HCT116 (cell line): ENCODE results near the gene HFE. TPM values are rescaled to one million over a fixed set of nuclear protein-coding genes. Genes with fewer than 3 reads are reported as not detected.

Experiments used
- ATAC-seq: fragments of 200-7000 bp; cut with Tn5 transposase; 2 replicates; pipeline ENCODE4 v1.9.1; 2020; ENCODE audit warnings: mild to moderate bottlenecking, moderate library complexity
- Bru-seq: library from RNA; stranded (reverse); fragments of 400-500 nt; gene quantifications from one replicate; lab custom pipeline; 2021; lab: Mats Ljungman, UMichigan
- BruChase-seq, 2 experiments: library from RNA; stranded (reverse); fragments of 400-500 nt; gene quantifications; one replicate each; lab custom pipeline; 2021; lab: Mats Ljungman, UMichigan
- BruUV-seq: library from RNA; stranded (reverse); fragments of 400-500 nt; replicated peaks from 2 replicates; lab custom pipeline; 2021; lab: Mats Ljungman, UMichigan
- CTCF ChIA-PET: fragments of 300-600 bp; sonication (Branson Sonifier 250); formaldehyde crosslinking; loops from one replicate; lab custom pipeline; 2021; ENCODE audit warnings: antibody characterized with exemption; lab: Charles Lee
- POLR2A ChIA-PET: fragments of 300-600, 350-600 bp; sonication (Branson Sonifier 250); formaldehyde crosslinking; loops from one replicate; lab custom pipeline; 2021; ENCODE audit warnings: antibody characterized with exemption; lab: Charles Lee
- RAD21 ChIA-PET, 2 experiments: fragments of 300-600 bp; sonication (Branson Sonifier 250); formaldehyde crosslinking; loops; one replicate each; lab custom pipeline; 2023; ENCODE audit warnings: low total read pairs in 2 of 2; ENCODE audit not compliant: uncharacterized antibody in 2 of 2, unreplicated experiment in 2 of 2, low non-redundant PET in 1 of 2; lab: Charles Lee
- DNase-seq: peaks from one replicate; pipeline ENCODE4 v3.0.0-alpha.2; 2010; ENCODE audit warnings: low read depth, low spot score
- H2AFZ ChIP-seq: fragments of 200-600 bp; shearing (Covaris generic), sonication (generic); 2 replicates; pipeline ENCODE4 v1.6.1; 2017; ENCODE audit warnings: low read depth, mixed run types, mixed read lengths, antibody characterized with exemption, low read length; ENCODE audit not compliant: poor library complexity, severe bottlenecking
- H3K27ac ChIP-seq: 2 replicates; pipeline ENCODE4 v1.5.1; 2012; ENCODE audit warnings: low read depth, low read length
- H3K27me3 ChIP-seq: fragments of 200-600 bp; sonication (generic); 2 replicates; pipeline ENCODE4 v1.6.1; 2016; ENCODE audit warnings: mixed run types, low read length, mixed read lengths; ENCODE audit not compliant: insufficient read depth
- H3K36me3 ChIP-seq, 2 experiments: fragments of 200-500 bp in 1 of 2; fragments of 200-600 bp in 1 of 2; sonication (Bioruptor generic) in 1 of 2; sonication (generic) in 1 of 2; 2 replicates each; pipeline versions ENCODE4 v1.5.1 to v1.6.1; 2014 to 2016; ENCODE audit warnings: low read length in 2 of 2, inconsistent platforms in 1 of 2, mixed read lengths in 1 of 2, mixed run types in 1 of 2; ENCODE audit not compliant: insufficient read depth in 2 of 2, control insufficient read depth in 1 of 2
- H3K4me1 ChIP-seq, 2 experiments: fragments of 200-600 bp in 1 of 2; sonication (generic) in 1 of 2; 2 replicates each; pipeline versions ENCODE4 v1.5.1 to v1.6.1; 2012 to 2017; ENCODE audit warnings: low read length in 2 of 2, inconsistent platforms in 1 of 2, mild to moderate bottlenecking in 1 of 2, mixed read lengths in 1 of 2, mixed run types in 1 of 2, moderate library complexity in 1 of 2; ENCODE audit not compliant: insufficient read depth in 2 of 2, control insufficient read depth in 1 of 2
- H3K4me2 ChIP-seq: fragments of 200-600 bp; sonication (generic); 2 replicates; pipeline ENCODE4 v1.6.1; 2017; ENCODE audit warnings: mixed run types, low read length, mixed read lengths
- H3K4me3 ChIP-seq, 2 experiments: fragments of 200-600 bp in 1 of 2; sonication (generic) in 1 of 2; replicated peaks in 1 of 2; 2 replicates each; pipeline ENCODE4 v1.5.1; 2011 to 2016; ENCODE audit warnings: low read length in 2 of 2, control low read depth in 1 of 2, low read depth in 1 of 2, mild to moderate bottlenecking in 1 of 2, mixed read lengths in 1 of 2, mixed run types in 1 of 2
- H3K79me2 ChIP-seq: fragments of 200-600 bp; sonication (generic); 2 replicates; pipeline ENCODE4 v1.6.1; 2017; ENCODE audit warnings: mild to moderate bottlenecking, mixed run types, low read length, moderate library complexity, mixed read lengths; ENCODE audit not compliant: insufficient read depth
- H3K9ac ChIP-seq: fragments of 200-600 bp; sonication (generic); 2 replicates; pipeline ENCODE4 v1.6.1; 2016; ENCODE audit warnings: low read length, mixed read lengths
- H3K9me2 ChIP-seq: fragments of 200-600 bp; sonication (generic), shearing (Covaris generic); 2 replicates; pipeline ENCODE4 v1.6.1; 2017; ENCODE audit warnings: mixed run types, mild to moderate bottlenecking, moderate library complexity; ENCODE audit not compliant: insufficient read depth
- H3K9me3 ChIP-seq, 2 experiments: fragments of 200-500 bp in 1 of 2; fragments of 200-600 bp in 1 of 2; sonication (Bioruptor generic) in 1 of 2; sonication (generic) in 1 of 2; 2 replicates each; pipeline ENCODE4 v1.6.1; 2014 to 2017; ENCODE audit warnings: low read length in 2 of 2, mixed read lengths in 2 of 2, inconsistent platforms in 1 of 2, low read depth in 1 of 2, mild to moderate bottlenecking in 1 of 2, mixed run types in 1 of 2, moderate library complexity in 1 of 2; ENCODE audit not compliant: control insufficient read depth in 1 of 2, insufficient read depth in 1 of 2
- H4K20me1 ChIP-seq: fragments of 200-600 bp; sonication (generic), shearing (Covaris generic); 2 replicates; pipeline ENCODE4 v1.6.1; 2017; ENCODE audit warnings: mixed run types, mild to moderate bottlenecking, moderate library complexity; ENCODE audit not compliant: insufficient read depth
- CBX3 ChIP-seq: IDR thresholded peaks from 2 replicates; pipeline ENCODE4 v1.6.1; 2012; ENCODE audit warnings: low read depth
- ELF1 ChIP-seq: IDR thresholded peaks from 2 replicates; pipeline ENCODE4 v1.6.1; 2012; ENCODE audit warnings: low read depth, borderline replicate concordance
- EZH2 ChIP-seq: fragments of 200-600 bp; sonication (generic); IDR thresholded peaks from 2 replicates; pipeline ENCODE4 v1.6.1; 2017; ENCODE audit warnings: antibody characterized with exemption, mixed run types
- EZH2phosphoT487 ChIP-seq: fragments of 200-600 bp; IDR thresholded peaks from 2 replicates; pipeline ENCODE4 v1.6.1; 2018; ENCODE audit warnings: antibody characterized with exemption, borderline replicate concordance
- FOSL1 ChIP-seq: IDR thresholded peaks from 2 replicates; pipeline ENCODE4 v1.6.1; 2012; ENCODE audit warnings: low read depth
- JUND ChIP-seq: IDR thresholded peaks from 2 replicates; pipeline ENCODE4 v1.6.1; 2012
- POLR2A ChIP-seq: IDR thresholded peaks from 2 replicates; pipeline ENCODE4 v1.7.0; 2011; ENCODE audit warnings: borderline replicate concordance; ENCODE audit not compliant: insufficient read depth, insufficient read length; ENCODE audit errors: extremely low read depth
- POLR2AphosphoS5 ChIP-seq: IDR thresholded peaks from 2 replicates; pipeline ENCODE4 v1.6.1; 2011; ENCODE audit warnings: mild to moderate bottlenecking, low read depth, low read length, moderate library complexity
- RAD21 ChIP-seq: IDR thresholded peaks from 2 replicates; pipeline ENCODE4 v1.6.1; 2012; ENCODE audit warnings: low read depth, mild to moderate bottlenecking
- SP1 ChIP-seq: IDR thresholded peaks from 2 replicates; pipeline ENCODE4 v1.6.1; 2012; ENCODE audit warnings: low read depth
- TCF7L2 ChIP-seq: IDR thresholded peaks from 2 replicates; pipeline ENCODE4 v1.7.0; 2011; ENCODE audit warnings: borderline replicate concordance, inconsistent platforms; ENCODE audit not compliant: insufficient read depth, insufficient read length; ENCODE audit errors: extremely low read depth
- ZFX ChIP-seq: fragments of 450-650 bp; IDR thresholded peaks from 2 replicates; pipeline ENCODE4 v1.6.1; 2017
- intact Hi-C: fragments of 100-400 bp; cut with micrococcal nuclease; formaldehyde crosslinking; loops from 2 replicates; pipeline ENCODE4 v1.10.0; 2022
- long read RNA-seq: library from polyadenylated mRNA; unstranded; transcript quantifications from one replicate; pipeline ENCODE4 v2.0.0, GENCODE V29; 2021; ENCODE audit not compliant: unreplicated experiment
- polyA plus RNA-seq: library from polyadenylated mRNA; unstranded; fragments of >200 nt; gene quantifications from 2 replicates; pipeline ENCODE4 v1.2.1, GENCODE V29; 2012; ENCODE audit warnings: missing spikeins
- total RNA-seq: library from RNA; stranded (reverse); gene quantifications from one replicate; pipeline ENCODE4 v1.2.1, GENCODE V29; 2021; ENCODE audit not compliant: unreplicated experiment
- TF ChIP-seq, protein P1 (sequence below): IDR thresholded peaks from 2 replicates; pipeline ENCODE4 v1.6.1; 2012; ENCODE audit warnings: low read depth
- TF ChIP-seq, protein P2 (sequence below): IDR thresholded peaks from 2 replicates; pipeline ENCODE4 v1.6.1; 2012
- TF ChIP-seq, protein P3 (sequence below): IDR thresholded peaks from 2 replicates; pipeline ENCODE4 v1.6.1; 2011; ENCODE audit warnings: mild to moderate bottlenecking, low read length, moderate library complexity; ENCODE audit not compliant: insufficient replicate concordance; ENCODE audit errors: extremely low read depth

HFE gene, protein sequence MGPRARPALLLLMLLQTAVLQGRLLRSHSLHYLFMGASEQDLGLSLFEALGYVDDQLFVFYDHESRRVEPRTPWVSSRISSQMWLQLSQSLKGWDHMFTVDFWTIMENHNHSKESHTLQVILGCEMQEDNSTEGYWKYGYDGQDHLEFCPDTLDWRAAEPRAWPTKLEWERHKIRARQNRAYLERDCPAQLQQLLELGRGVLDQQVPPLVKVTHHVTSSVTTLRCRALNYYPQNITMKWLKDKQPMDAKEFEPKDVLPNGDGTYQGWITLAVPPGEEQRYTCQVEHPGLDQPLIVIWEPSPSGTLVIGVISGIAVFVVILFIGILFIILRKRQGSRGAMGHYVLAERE
- total RNA-seq (9.8 TPM), Bru-seq, nascent RNA (percentile 55 among the genes with signal in this experiment), BruChase-seq, experiment 1, labeled RNA remaining after a 6-hour chase (percentile 69 among the genes with signal in this experiment), BruChase-seq, experiment 2, labeled RNA remaining after a 2-hour chase (percentile 68 among the genes with signal in this experiment)
- polyA plus RNA-seq, result 12.0 and 13.4 TPM in 2 replicates
- long read RNA-seq, full-length matches to known transcripts, result 1 of 4 reads
- long read RNA-seq, partial matches to known transcripts, result 1 of 4 reads
- long read RNA-seq, other reads (novel, unspliced or antisense), result 2 of 4 reads

- Histone ChIP-seq H3K27me3 (no peaks in the 10 kb centered on the region), H3K36me3 (no peaks in the 10 kb centered on the region), H3K4me2 (peak within 1 kb of the TSS; percentile 97), H3K27ac (peak within 1 kb of the TSS; percentile 69), H2AFZ (peak within 1 kb of the TSS; percentile 94), H3K9me2 (no peaks in the 10 kb centered on the region), H3K79me2 (no peaks in the 10 kb centered on the region), H3K4me1 (peaks cover 10 to 24% of the 10 kb centered on the region in 2 experiments; a peak in 3 of 4 replicates), H4K20me1 (no peaks in the 10 kb centered on the region), H3K9ac (peak within 1 kb of the TSS; percentile 80), H3K9me3 (no peaks in the 10 kb centered on the region), H3K4me3 (peak within 1 kb of the TSS; percentile 72 to 85)
- BruUV-seq, result no TSS peak
- ChIA-PET POLR2A (interaction anchor here (0.9 to 2.1 kb wide), 9 partner anchors 14 to 70 kb away, joined by 3 to 12 read pairs (median 4); a partner anchor contains a TSS), RAD21 (interaction anchor here in 1 of 2 experiments (1.2 kb wide), 1 partner anchor 9 kb away, joined by 3 read pairs; no protein-coding TSS in a partner anchor), CTCF (interaction anchor here (2.0 to 2.4 kb wide), 3 partner anchors 9 to 25 kb away, joined by 8 to 11 read pairs (median 10); no protein-coding TSS in a partner anchor)
- ATAC-seq, result peak; percentile 76
- DNase-seq, result no peak
- intact Hi-C loops, result no loop called here
- TF ChIP-seq JUND, result no peak
- TF ChIP-seq RAD21, result no peak
- no peak for TF ChIP-seq POLR2A
- TF ChIP-seq, protein P1, sequence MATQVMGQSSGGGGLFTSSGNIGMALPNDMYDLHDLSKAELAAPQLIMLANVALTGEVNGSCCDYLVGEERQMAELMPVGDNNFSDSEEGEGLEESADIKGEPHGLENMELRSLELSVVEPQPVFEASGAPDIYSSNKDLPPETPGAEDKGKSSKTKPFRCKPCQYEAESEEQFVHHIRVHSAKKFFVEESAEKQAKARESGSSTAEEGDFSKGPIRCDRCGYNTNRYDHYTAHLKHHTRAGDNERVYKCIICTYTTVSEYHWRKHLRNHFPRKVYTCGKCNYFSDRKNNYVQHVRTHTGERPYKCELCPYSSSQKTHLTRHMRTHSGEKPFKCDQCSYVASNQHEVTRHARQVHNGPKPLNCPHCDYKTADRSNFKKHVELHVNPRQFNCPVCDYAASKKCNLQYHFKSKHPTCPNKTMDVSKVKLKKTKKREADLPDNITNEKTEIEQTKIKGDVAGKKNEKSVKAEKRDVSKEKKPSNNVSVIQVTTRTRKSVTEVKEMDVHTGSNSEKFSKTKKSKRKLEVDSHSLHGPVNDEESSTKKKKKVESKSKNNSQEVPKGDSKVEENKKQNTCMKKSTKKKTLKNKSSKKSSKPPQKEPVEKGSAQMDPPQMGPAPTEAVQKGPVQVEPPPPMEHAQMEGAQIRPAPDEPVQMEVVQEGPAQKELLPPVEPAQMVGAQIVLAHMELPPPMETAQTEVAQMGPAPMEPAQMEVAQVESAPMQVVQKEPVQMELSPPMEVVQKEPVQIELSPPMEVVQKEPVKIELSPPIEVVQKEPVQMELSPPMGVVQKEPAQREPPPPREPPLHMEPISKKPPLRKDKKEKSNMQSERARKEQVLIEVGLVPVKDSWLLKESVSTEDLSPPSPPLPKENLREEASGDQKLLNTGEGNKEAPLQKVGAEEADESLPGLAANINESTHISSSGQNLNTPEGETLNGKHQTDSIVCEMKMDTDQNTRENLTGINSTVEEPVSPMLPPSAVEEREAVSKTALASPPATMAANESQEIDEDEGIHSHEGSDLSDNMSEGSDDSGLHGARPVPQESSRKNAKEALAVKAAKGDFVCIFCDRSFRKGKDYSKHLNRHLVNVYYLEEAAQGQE, result no peak
- TF ChIP-seq ELF1, result no peak
- no peak for TF ChIP-seq EZH2phosphoT487
- TF ChIP-seq, protein P2, sequence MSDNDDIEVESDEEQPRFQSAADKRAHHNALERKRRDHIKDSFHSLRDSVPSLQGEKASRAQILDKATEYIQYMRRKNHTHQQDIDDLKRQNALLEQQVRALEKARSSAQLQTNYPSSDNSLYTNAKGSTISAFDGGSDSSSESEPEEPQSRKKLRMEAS, result no peak
- TF ChIP-seq POLR2AphosphoS5, result peak; percentile 46
- TF ChIP-seq ZFX, result peak; percentile 59; the same call in 1 of the 2 replicates
- TF ChIP-seq FOSL1, result no peak
- TF ChIP-seq EZH2, result no peak
- TF ChIP-seq SP1, result no peak
- TF ChIP-seq, protein P3, sequence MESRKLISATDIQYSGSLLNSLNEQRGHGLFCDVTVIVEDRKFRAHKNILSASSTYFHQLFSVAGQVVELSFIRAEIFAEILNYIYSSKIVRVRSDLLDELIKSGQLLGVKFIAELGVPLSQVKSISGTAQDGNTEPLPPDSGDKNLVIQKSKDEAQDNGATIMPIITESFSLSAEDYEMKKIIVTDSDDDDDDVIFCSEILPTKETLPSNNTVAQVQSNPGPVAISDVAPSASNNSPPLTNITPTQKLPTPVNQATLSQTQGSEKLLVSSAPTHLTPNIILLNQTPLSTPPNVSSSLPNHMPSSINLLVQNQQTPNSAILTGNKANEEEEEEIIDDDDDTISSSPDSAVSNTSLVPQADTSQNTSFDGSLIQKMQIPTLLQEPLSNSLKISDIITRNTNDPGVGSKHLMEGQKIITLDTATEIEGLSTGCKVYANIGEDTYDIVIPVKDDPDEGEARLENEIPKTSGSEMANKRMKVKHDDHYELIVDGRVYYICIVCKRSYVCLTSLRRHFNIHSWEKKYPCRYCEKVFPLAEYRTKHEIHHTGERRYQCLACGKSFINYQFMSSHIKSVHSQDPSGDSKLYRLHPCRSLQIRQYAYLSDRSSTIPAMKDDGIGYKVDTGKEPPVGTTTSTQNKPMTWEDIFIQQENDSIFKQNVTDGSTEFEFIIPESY, result no peak
- TF ChIP-seq CBX3, result 0 out of 2 replicates have a peak, but pooled peaks have one; percentile 0
- TF ChIP-seq TCF7L2, result no peak
These were observed at the start of gene HFE for GRCh38 chr6:26087284-26088115. Gene HFE (plus strand): TSS chr6:26087429. CDS start chr6:26087441, 12 bp downstream.
